ENCODE measurements around the gene FAM161B. TPM values are rescaled to one million over a fixed set of nuclear protein-coding genes. Genes with fewer than 3 reads are reported as not detected.
"Not testable (repeated sequence)": the region's sequence is repeated elsewhere in the genome, so short reads cannot be mapped to it uniquely, and the experiment has no call there.

Gene FAM161B
- polyA plus RNA-seq, 1 experiment: 2.6 TPM

- Histone ChIP-seq H3K27ac (ENCODE audit: low read depth, low read length) (no peak overlapping the region), H3K27me3 (ENCODE audit: control insufficient read depth, insufficient read depth, low read length) (no peaks in the 10 kb centered on the region), H3K4me3 (ENCODE audit: low read depth, low read length) (no peak overlapping the region), H3K9me3 (ENCODE audit: control insufficient read depth, insufficient read depth, low read length) (no peaks in the 10 kb centered on the region)
- POLR2A ChIA-PET: no interaction called here
- TF ChIP-seq CTCF (IDR thresholded peaks at IDR 0.05; ENCODE audit: low read depth, low read length): no peak
- CTCF ChIA-PET: no interaction called here
- DNase-seq (ENCODE audit: low read depth, low spot score): no peak
Measured at GRCh38 chr14:73996731-73997107, 46.8 kb upstream of the FAM161B start.

DNA sequence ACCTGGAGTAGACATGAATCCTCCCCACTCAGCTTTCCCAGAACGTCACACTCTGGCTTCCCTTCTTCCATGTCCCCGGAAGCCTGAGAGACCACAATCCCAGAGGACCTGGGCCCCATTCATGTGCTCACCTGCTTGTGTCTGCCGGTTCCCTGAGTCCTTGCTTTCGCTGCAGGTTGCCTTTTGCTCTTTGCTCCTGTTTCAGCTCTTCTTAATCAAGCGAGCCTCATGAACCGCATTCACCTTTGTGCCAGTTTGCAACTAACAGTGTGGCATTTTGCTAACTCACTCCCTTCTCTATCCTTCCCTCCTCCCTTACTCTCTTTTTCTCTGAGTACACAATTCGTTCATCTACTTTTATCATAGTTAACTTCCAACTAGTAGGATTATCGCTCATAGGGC, 46.1 kb upstream of the FAM161B start:
- Histone ChIP-seq H3K4me3 (ENCODE audit: low read depth, low read length) (no peak overlapping the region), H3K27me3 (ENCODE audit: control insufficient read depth, insufficient read depth, low read length) (no peaks in the 10 kb centered on the region), H3K9me3 (ENCODE audit: control insufficient read depth, insufficient read depth, low read length) (no peaks in the 10 kb centered on the region), H3K27ac (ENCODE audit: low read depth, low read length) (no peak overlapping the region)
- CTCF ChIA-PET: no interaction called here
- POLR2A ChIA-PET: no interaction called here
- DNase-seq (ENCODE audit: low read depth, low spot score): no peak
- TF ChIP-seq CTCF (IDR thresholded peaks at IDR 0.05; ENCODE audit: low read depth, low read length): no peak

GRCh38 chr14:73994926-73995325, 45.0 kb upstream of the FAM161B start:
- H3K4me3 ChIP-seq (ENCODE audit: low read depth, low read length); H3K9me3 ChIP-seq (ENCODE audit: control insufficient read depth, insufficient read depth, low read length); DNase-seq (ENCODE audit: low read depth, low spot score); H3K27ac ChIP-seq (ENCODE audit: low read depth, low read length); POLR2A ChIA-PET; H3K27me3 ChIP-seq (ENCODE audit: control insufficient read depth, insufficient read depth, low read length); CTCF ChIA-PET: not testable (repeated sequence)

- Histone ChIP-seq H3K9me3 (ENCODE audit: control insufficient read depth, insufficient read depth, low read length) (no peaks in the 10 kb centered on the region), H3K4me3 (ENCODE audit: low read depth, low read length) (no peak overlapping the region), H3K27ac (ENCODE audit: low read depth, low read length) (no peak overlapping the region), H3K27me3 (ENCODE audit: control insufficient read depth, insufficient read depth, low read length) (no peaks in the 10 kb centered on the region)
- ChIA-PET POLR2A (no interaction called here), CTCF (no interaction called here)
- no peak for TF ChIP-seq CTCF (IDR thresholded peaks at IDR 0.05; ENCODE audit: low read depth, low read length)
- no peak for DNase-seq (ENCODE audit: low read depth, low spot score)
Measured at GRCh38 chr14:73991092-73991491, 41.2 kb upstream of the FAM161B start.

- CTCF ChIA-PET; POLR2A ChIA-PET; H3K27me3 ChIP-seq (ENCODE audit: control insufficient read depth, insufficient read depth, low read length); H3K27ac ChIP-seq (ENCODE audit: low read depth, low read length); DNase-seq (ENCODE audit: low read depth, low spot score); H3K4me3 ChIP-seq (ENCODE audit: low read depth, low read length); H3K9me3 ChIP-seq (ENCODE audit: control insufficient read depth, insufficient read depth, low read length): not testable (repeated sequence)
Measured at GRCh38 chr14:73988656-73989055, 38.8 kb upstream of the FAM161B start.

GRCh38 chr14:73988065-73988464, 38.2 kb upstream of the FAM161B start:
- POLR2A ChIA-PET: no interaction called here
- CTCF ChIA-PET: no interaction called here
- H3K9me3 ChIP-seq (ENCODE audit: control insufficient read depth, insufficient read depth, low read length): no peaks in the 10 kb centered on the region
- no peak overlapping the region for H3K27ac ChIP-seq (ENCODE audit: low read depth, low read length)
- no peak for TF ChIP-seq CTCF (IDR thresholded peaks at IDR 0.05; ENCODE audit: low read depth, low read length)
- no peak for DNase-seq (ENCODE audit: low read depth, low spot score)
- no peak overlapping the region for H3K4me3 ChIP-seq (ENCODE audit: low read depth, low read length)
- no peaks in the 10 kb centered on the region for H3K27me3 ChIP-seq (ENCODE audit: control insufficient read depth, insufficient read depth, low read length)
